NCI-H2171 (cell line): ENCODE data around the gene GARIN5B.
A peak's percentile ranks its signal among the peaks of the same experiment; 100 is the strongest.

Experiments used
- DNase-seq: peaks from one replicate; lab custom pipeline; 2025; lab: John Stamatoyannopoulos, UW

GARIN5B gene

GRCh38 chr19:55370305-55370988, 7.4 kb upstream of the GARIN5B start, which contains the start of gene IL11:
TSS of gene IL11 (minus strand) at chr19:55370463. CDS start at chr19:55370310, 153 bp downstream.
- DNase-seq, result no peak

DNA sequence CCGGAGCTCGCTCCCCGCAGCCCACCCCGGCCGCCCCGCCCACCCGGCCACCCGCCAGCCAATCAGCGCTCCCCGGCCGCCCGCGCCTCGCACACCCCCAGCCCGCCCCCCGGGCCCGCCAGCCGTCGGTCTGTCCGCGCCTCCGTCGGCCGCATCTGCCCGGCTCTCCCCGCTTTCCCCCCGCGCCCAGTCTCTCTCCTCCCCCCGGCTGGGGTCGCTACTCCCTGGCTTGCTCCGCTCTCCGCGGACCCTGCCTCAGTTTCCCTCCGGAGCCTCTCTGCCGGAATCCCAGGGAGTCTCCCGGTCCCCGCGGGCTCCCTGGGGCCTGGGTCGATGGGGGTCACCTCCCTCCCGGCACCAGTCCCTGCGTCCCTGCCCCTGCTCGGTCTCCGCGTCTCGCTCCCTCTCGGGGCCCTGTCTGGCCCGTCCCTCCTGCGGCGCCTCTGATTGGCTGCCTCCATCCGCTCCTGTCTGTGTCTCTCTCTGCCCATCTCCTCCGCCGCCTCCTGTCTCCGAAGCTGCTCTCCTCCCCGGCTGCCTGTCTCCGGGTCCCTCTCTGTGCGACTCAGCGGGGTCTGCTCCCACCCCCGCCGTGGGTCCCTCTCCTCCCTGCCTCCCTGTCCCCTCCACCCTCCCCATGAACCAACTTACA, 6.7 kb upstream of the GARIN5B start:
- DNase-seq, result peak; percentile 28

DNA sequence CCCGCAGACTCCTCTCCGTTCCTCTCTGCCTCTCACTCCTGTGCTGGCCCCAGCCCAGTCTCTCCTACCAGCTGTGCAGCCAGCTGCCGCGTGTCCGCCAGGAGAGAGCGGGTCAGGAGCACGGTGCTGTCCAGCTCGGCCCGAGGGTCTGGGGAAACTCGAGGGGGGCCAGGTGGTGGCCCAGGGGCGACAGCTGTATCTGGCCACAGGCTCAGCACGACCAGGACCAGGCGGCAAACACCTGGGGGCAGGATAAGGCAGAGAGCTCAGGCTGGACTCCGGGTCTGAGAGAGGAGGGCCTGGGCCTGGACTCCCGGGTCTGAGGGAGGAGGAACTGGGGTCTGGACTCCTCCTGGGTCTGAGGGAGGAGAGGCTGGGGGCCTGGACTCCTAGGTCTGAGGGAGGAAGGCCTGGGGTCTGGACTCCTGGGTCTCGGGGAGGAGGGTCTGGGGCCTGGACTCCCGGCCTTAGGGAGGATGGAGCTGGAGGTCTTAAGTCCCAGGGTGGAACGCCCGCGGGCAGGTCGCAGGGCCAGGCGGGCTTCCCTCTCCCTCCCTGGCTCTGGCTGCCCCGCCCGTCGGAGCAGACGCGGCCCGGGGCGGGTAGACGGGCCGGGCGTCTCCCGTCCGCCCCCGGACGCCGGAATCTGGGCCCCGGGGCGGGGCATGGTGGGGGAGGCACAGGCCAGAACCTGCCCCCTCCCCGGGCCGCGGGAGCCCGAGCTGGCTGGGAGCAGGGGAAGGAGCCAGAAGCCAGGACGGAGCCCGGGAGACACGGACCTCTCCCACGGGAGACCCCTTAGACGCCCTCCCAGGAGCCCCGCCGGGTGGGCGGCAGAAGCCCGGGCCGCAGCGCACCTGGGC, 5.9 kb upstream of the GARIN5B start:
- no peak for DNase-seq

DNA sequence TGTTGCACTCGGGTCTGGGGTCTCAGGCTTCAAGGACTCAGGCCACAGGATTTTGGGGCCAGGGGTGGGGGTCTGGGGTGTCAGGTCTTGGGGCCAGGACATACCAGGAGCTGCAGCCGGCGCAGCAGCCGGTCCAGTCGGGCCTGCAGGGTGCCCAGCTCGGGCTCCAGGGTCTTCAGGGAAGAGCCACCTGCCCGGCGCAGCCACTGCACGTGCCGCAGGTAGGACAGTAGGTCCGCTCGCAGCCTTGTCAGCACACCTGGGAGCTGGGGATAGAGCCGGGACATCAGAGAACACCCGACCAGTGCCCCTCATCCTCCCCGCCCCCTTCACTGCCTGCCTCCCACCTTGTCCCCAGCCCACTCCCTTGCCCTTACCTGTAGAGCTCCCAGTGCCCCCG, 5.0 kb upstream of the GARIN5B start:
- DNase-seq, result no peak

- no peak for DNase-seq
Observed at GRCh38 chr19:55366790-55367189, 3.7 kb upstream of the GARIN5B start.

DNA sequence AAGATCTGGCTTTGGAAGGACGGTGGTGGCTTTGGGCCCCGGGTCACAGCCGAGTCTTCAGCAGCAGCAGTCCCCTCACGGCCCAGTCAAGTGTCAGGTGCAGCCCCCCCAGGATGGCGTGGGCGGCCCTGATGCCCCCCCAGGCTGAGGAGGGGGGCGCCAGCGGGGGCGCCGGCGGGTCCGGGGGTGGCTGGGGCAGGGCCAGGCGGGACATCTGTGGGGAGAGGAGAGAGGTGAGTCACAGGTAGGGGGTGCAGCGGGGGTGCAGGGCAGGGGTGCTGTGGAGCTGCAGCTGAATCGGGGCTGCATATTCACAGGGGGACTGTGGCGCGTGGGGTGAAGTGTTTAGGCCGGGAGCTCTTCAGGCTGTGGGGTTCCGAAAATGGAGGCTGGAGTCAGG, 2.9 kb upstream of the GARIN5B start:
- DNase-seq, result no peak

- DNase-seq, result no peak
Observed at GRCh38 chr19:55365245-55365644, 2.2 kb upstream of the GARIN5B start.

DNA sequence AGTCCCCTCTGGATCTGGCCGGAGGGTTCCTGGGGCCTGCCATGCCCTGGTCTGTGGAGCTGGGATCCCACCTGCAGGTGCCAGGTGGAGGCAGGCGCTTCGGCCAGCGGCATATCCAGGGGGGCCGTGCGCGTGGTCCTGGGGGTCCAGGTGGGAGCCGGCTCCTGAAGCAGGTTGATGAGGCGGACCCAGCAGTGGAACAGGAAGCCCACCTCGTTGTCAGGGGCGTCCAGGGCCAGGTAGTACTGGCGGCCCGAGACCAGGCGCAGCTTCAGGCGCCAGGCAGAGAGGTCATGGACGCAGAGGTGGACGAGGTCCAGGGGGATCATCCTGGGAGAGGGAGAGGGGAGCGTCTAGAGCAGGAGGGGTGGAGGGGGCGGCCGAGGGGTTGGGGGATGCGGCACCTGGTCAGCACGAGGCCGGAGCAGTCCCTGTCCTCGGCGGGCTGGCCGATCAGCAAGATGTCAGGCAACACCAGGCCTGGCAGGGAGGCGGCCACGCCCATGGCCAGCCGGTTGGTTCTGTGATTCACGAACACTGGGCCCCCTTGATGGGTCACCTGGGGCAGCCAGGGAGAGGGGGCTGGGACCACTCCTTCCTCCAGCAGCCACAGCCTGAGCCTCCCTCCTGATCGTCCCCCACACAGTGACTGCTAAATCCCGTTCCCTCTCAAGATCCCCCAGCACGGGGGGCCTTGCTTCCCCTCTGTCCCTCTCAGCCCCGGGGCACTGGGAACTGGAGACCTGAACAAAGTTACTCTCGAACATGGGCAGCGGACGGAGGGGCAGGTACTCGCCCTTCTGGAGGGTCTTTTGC, 678 bp downstream of the GARIN5B start:
- no peak for DNase-seq

- DNase-seq, result no peak
Observed at GRCh38 chr19:55360902-55361301, 2.2 kb downstream of the GARIN5B start.

- peak; percentile 95 for DNase-seq
Observed at GRCh38 chr19:55358943-55359908, 3.8 kb downstream of the GARIN5B start.

GRCh38 chr19:55358493-55358892, 4.6 kb downstream of the GARIN5B start:
- no peak for DNase-seq

GRCh38 chr19:55355213-55355821, 7.7 kb downstream of the GARIN5B start:
- DNase-seq, result no peak

DNA sequence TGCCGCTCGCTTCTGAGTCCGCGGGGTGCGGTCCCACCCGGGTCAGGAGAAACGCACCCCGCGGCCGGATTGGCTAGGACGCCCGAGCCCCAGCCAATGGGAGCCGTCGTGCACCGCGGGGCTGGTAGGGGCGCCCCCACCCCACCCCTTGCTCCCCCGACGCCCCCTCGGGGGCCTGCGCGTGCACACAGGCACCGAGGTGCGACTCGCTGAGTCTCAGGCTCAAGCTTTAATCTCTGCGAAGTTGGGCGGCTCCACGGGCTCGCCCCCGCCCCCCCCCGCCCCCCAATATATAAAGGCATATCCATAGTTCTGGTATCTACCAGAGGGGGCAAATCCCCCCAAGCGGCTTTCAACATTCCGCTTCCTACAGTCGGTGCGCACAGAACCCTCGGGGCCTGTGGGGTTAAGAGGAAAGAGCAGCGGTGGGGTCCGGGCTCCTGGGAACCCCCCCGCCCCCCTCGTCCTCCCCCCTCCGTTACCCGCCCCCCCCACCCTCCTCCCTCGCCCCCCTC, 8.3 kb downstream of the GARIN5B start, which contains the start of gene COX6B2:
Gene COX6B2, minus strand, starts transcription at position 22 of the 515 bp plus-strand sequence. CDS start 198 bp downstream, outside the sequence.
- DNase-seq, result no peak

GRCh38 chr19:55353803-55354697, 9.0 kb downstream of the GARIN5B start:
- DNase-seq, result peak; percentile 30

- no peak for DNase-seq
Observed at GRCh38 chr19:55353356-55353802, 9.7 kb downstream of the GARIN5B start.

DNA sequence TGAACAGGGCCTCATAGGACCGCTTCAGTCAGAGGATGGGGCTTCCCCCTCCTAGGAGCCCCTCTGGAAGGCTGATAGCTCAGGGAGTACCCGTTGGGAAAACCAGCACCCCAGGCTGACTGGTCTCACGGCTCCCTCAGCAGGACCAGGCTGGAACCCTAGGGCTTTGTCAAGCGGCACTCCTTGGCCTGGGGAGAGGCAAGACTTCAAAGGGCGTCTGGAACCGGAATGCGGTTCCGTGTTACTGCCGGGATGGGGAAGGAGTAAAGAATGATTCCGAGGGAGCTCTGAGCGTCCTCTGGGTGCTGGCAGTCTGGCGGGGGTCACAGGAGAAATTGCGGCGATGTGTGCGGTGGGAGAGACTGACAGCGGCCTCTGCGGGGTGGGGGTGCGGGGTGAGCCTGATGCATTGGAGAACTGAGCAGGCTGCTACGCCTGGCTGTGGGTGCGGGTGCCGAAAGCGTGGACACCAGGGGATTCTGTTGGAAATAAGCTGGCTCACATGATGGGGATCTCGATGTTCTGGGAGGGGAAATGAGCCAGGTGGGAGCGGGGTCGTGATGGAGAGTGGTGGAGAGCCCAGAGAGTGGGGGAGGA, 10.4 kb downstream of the GARIN5B start:
- no peak for DNase-seq

GRCh38 chr19:55352040-55352439, 11.0 kb downstream of the GARIN5B start:
- no peak for DNase-seq

GRCh38 chr19:55350620-55351315, 12.3 kb downstream of the GARIN5B start:
- DNase-seq, result no peak
